ENCODE measurements around the gene GOLGA6C.

DNA sequence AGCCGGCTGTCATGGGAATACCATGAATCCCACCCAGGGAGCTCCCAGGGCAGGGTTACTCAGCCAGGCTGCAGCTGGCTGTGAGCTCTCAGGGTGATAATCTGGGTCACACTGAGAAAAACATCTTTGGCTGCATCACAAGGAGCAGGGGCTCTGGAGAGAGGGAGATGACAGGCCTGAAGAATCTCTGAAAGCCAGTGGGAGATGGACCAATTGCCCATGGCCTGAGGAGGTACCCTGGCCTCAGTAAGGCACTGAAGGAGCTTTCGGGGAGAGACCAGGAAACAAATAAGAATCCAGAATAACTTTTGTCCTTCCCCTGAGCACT lies 28.2 kb upstream of the GOLGA6C start:
- TF ChIP-seq EZH2 (IDR thresholded peaks at IDR 0.05; ENCODE audit: insufficient read depth, poor library complexity, severe bottlenecking) (no peak), EZH2phosphoT487 (IDR thresholded peaks at IDR 0.05; ENCODE audit: insufficient read depth, low read depth) (no peak)

All from GM23248 (cell line).